Stomach (tissue), 4 donors: Measurements from ENCODE around the gene PCDHA12.

Experiments
- POLR2AphosphoS5 ChIP-seq, 3 donors: sonication (generic); formaldehyde crosslinking; IDR thresholded peaks; one replicate each; pipeline ENCODE4 v1.6.1; 2016; ENCODE audit warnings: antibody characterized with exemption in 3 of 3
- TF ChIP-seq, protein P1 (sequence below), 7 experiments: fragments of 450-650 bp in 4 of 7; fragments of 200-600 bp in 3 of 7; sonication (generic) in 3 of 7; IDR thresholded peaks; one replicate each; pipeline ENCODE4 v1.5.1; 2016 to 2019; ENCODE audit warnings: antibody characterized with exemption in 7 of 7, control low read depth in 2 of 7, mild to moderate bottlenecking in 1 of 7

DNA sequence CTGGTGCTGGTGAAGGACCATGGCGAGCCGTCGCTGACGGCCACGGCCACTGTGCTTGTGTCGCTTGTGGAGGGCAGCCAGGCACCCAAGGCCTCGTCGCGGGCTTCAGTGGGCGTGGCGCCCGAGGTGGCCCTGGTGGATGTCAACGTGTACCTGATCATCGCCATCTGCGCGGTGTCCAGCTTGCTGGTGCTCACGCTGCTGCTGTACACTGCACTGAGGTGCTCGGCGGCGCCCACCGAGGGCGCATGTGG, 17.2 kb upstream of the PCDHA12 start:
- TF ChIP-seq, protein P1, sequence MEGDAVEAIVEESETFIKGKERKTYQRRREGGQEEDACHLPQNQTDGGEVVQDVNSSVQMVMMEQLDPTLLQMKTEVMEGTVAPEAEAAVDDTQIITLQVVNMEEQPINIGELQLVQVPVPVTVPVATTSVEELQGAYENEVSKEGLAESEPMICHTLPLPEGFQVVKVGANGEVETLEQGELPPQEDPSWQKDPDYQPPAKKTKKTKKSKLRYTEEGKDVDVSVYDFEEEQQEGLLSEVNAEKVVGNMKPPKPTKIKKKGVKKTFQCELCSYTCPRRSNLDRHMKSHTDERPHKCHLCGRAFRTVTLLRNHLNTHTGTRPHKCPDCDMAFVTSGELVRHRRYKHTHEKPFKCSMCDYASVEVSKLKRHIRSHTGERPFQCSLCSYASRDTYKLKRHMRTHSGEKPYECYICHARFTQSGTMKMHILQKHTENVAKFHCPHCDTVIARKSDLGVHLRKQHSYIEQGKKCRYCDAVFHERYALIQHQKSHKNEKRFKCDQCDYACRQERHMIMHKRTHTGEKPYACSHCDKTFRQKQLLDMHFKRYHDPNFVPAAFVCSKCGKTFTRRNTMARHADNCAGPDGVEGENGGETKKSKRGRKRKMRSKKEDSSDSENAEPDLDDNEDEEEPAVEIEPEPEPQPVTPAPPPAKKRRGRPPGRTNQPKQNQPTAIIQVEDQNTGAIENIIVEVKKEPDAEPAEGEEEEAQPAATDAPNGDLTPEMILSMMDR (IDR thresholded peaks at IDR 0.05), result no peak
- TF ChIP-seq POLR2AphosphoS5 (IDR thresholded peaks at IDR 0.05), result no peak
